Smooth muscle cell (in vitro differentiated cells): ENCODE results near the gene NUTM2E. TPM values are rescaled to one million over a fixed set of nuclear protein-coding genes. Genes with fewer than 3 reads are reported as not detected.
"Not testable (repeated sequence)": the region's sequence is repeated elsewhere in the genome, so short reads cannot be mapped to it uniquely, and the experiment has no call there.

Experiments
- DNase-seq: peaks from one replicate; lab custom pipeline; 2025; ENCODE audit not compliant: unreplicated experiment; lab: John Stamatoyannopoulos, UW
- H2AFZ ChIP-seq: fragments of 200-600 bp; sonication (generic); 2 replicates; pipeline ENCODE4 v1.6.0; 2016; ENCODE audit warnings: antibody characterized with exemption, low read depth, mild to moderate bottlenecking
- H3F3A ChIP-seq: fragments of 200-600 bp; sonication (generic); 2 replicates; pipeline ENCODE4 v1.6.0; 2017; ENCODE audit warnings: antibody characterized with exemption, low read depth
- H3K27ac ChIP-seq: fragments of 200-600 bp; sonication (generic); 2 replicates; pipeline ENCODE4 v1.5.1; 2016; ENCODE audit warnings: low read depth, mild to moderate bottlenecking
- H3K27me3 ChIP-seq: fragments of 200-600 bp; sonication (generic); 2 replicates; pipeline ENCODE4 v1.6.1; 2016; ENCODE audit warnings: low read depth, mild to moderate bottlenecking
- H3K36me3 ChIP-seq: fragments of 200-600 bp; sonication (generic); 2 replicates; pipeline ENCODE4 v1.5.1; 2016; ENCODE audit warnings: low read depth
- H3K4me1 ChIP-seq: fragments of 200-600 bp; sonication (generic); 2 replicates; pipeline ENCODE4 v1.5.1; 2016; ENCODE audit warnings: low read depth
- H3K4me2 ChIP-seq: fragments of 200-600 bp; sonication (generic); 2 replicates; pipeline ENCODE4 v1.6.0; 2016; ENCODE audit warnings: mild to moderate bottlenecking
- H3K4me3 ChIP-seq: fragments of 200-600 bp; sonication (generic); 2 replicates; pipeline ENCODE4 v1.5.1; 2016; ENCODE audit warnings: mild to moderate bottlenecking
- H3K79me2 ChIP-seq: fragments of 200-600 bp; sonication (generic); 2 replicates; pipeline ENCODE4 v1.6.0; 2016; ENCODE audit warnings: low read depth, mild to moderate bottlenecking
- H3K9ac ChIP-seq: fragments of 200-600 bp; sonication (generic); 2 replicates; pipeline ENCODE4 v1.6.0; 2016; ENCODE audit warnings: low read depth
- H3K9me3 ChIP-seq: fragments of 200-600 bp; sonication (generic); replicated peaks from 2 replicates; pipeline ENCODE4 v1.5.1; 2016; ENCODE audit warnings: low read depth
- H4K20me1 ChIP-seq: fragments of 200-600 bp; sonication (generic); 2 replicates; pipeline ENCODE4 v1.6.0; 2016; ENCODE audit warnings: low read depth
- WGBS: methylation state at CpG from one replicate; pipeline ENCODE4 v1.1.7; 2016; ENCODE audit warnings: low lambda C conversion rate; 5-methylcytosine and 5-hydroxymethylcytosine counted together
- polyA plus RNA-seq: library from polyadenylated mRNA; unstranded; fragments of >200 nt; fragmentation: Nextera tagmentation; extraction: Ambion mirVana; gene quantifications from 2 replicates; pipeline ENCODE4 v1.2.1, GENCODE V29; 2016
- total RNA-seq: library from RNA; depleted of rRNA; stranded (reverse); fragments of >200 nt; gene quantifications from 2 replicates; pipeline ENCODE4 v1.2.3, GENCODE V29; 2014
- TF ChIP-seq, protein P1 (sequence below): fragments of 200-600 bp; sonication (generic); IDR thresholded peaks from 2 replicates; pipeline ENCODE4 v1.5.1; 2017; ENCODE audit warnings: borderline replicate concordance, mild to moderate bottlenecking, antibody characterized with exemption; ENCODE audit not compliant: insufficient read depth, poor library complexity, severe bottlenecking

Gene NUTM2E, protein sequence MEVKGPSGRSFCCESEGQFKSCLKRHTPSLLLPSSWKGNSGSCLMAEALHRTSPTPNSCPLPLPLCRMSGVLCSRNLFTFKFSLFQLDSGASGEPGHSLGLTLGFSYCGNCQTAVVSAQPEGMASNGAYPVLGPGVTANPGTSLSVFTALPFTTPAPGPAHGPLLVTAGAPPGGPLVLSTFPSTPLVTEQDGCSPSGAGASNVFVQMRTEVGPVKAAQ (N-terminal part only)
- total RNA-seq (not detected in 2 replicates), polyA plus RNA-seq (0.17 TPM in 1 of 2 replicates, not detected in the other)

GRCh38 chr10:79826496-79827215 is at the start of gene NUTM2E:
Gene NUTM2E, plus strand, starts transcription at chr10:79826739. Its CDS starts 15,002 bp downstream, at chr10:79841741.
- H3K4me1 ChIP-seq, H3K27me3 ChIP-seq, H3F3A ChIP-seq, H3K9me3 ChIP-seq, H3K36me3 ChIP-seq: not testable (repeated sequence)
- H3K27ac ChIP-seq: peak within 1 kb of the TSS; percentile 85
- H4K20me1 ChIP-seq: peaks cover 17% of the 10 kb centered on the region
- peak within 1 kb of the TSS; percentile 49 for H2AFZ ChIP-seq
- H3K79me2 ChIP-seq: peaks cover 44% of the 10 kb centered on the region
- under 1% methylated on average over 48 of the region's 78 CpGs for WGBS
- peak within 1 kb of the TSS; percentile 90 for H3K9ac ChIP-seq
- peak; percentile 27 for DNase-seq
- H3K4me2 ChIP-seq: peak within 1 kb of the TSS; percentile 90
- H3K4me3 ChIP-seq: peak within 1 kb of the TSS; percentile 67

- not testable (repeated sequence) for H3K4me1 ChIP-seq, H3K27ac ChIP-seq, H3K9me3 ChIP-seq, H3K4me2 ChIP-seq, H3K36me3 ChIP-seq, DNase-seq, H2AFZ ChIP-seq, H4K20me1 ChIP-seq, H3F3A ChIP-seq, H3K4me3 ChIP-seq, H3K79me2 ChIP-seq, H3K9ac ChIP-seq, H3K27me3 ChIP-seq
These were observed 48.5 kb upstream of the NUTM2E start for GRCh38 chr10:79777997-79778396.

DNA sequence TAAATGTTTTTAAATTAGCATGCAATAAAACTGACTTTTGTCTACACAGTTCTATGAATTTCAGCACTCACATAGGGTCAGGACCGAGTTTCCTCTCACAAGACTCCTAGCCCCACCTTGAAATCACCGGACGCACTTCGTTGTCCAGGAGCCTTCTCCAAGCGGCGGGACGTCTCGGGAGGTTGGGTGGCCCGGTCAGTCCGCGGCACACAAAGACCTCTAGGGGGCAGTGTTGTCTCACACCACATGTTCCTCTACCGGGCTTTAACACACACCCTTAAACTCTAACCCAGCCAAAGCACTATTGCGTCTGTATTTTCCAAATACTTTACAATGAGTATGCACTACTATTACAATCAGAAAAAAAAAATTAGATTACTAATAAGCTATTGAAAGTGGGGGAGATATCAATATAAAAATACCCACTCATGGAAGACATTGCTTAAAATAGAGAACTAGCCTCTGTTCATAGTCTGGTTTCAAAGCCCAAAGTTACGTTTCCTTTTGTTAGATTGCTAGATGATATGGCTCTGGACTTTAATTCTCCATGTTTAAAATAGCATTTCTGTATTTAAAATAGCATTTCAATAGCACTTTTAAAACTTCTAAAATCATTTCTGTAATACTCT is 47.1 kb upstream of the NUTM2E start:
- not testable (repeated sequence) for H3K79me2 ChIP-seq, H4K20me1 ChIP-seq, H3K9ac ChIP-seq, H3K4me3 ChIP-seq, H3K9me3 ChIP-seq, H3K36me3 ChIP-seq, H3F3A ChIP-seq, H2AFZ ChIP-seq, DNase-seq, H3K27ac ChIP-seq, H3K4me1 ChIP-seq, H3K27me3 ChIP-seq
- WGBS: 15% methylated on average over 14 of the region's 14 CpGs
- TF ChIP-seq, protein P1, sequence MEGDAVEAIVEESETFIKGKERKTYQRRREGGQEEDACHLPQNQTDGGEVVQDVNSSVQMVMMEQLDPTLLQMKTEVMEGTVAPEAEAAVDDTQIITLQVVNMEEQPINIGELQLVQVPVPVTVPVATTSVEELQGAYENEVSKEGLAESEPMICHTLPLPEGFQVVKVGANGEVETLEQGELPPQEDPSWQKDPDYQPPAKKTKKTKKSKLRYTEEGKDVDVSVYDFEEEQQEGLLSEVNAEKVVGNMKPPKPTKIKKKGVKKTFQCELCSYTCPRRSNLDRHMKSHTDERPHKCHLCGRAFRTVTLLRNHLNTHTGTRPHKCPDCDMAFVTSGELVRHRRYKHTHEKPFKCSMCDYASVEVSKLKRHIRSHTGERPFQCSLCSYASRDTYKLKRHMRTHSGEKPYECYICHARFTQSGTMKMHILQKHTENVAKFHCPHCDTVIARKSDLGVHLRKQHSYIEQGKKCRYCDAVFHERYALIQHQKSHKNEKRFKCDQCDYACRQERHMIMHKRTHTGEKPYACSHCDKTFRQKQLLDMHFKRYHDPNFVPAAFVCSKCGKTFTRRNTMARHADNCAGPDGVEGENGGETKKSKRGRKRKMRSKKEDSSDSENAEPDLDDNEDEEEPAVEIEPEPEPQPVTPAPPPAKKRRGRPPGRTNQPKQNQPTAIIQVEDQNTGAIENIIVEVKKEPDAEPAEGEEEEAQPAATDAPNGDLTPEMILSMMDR: peak; percentile 58
- H3K4me2 ChIP-seq: peak overlapping the region; percentile 36

- H3K4me2 ChIP-seq, DNase-seq: not testable (repeated sequence)
These were observed 46.5 kb upstream of the NUTM2E start for GRCh38 chr10:79779992-79780391.

GRCh38 chr10:79781584-79781983 is 45.0 kb upstream of the NUTM2E start:
- not testable (repeated sequence) for H3K27ac ChIP-seq, DNase-seq
- WGBS: 90% methylated on average over 3 of the region's 3 CpGs

More at GRCh38 chr10:79779992-79780391, 46.5 kb upstream of the NUTM2E start:
- H3K4me3 ChIP-seq, H3K4me1 ChIP-seq, H3K9me3 ChIP-seq, H3K9ac ChIP-seq, H3K27me3 ChIP-seq, H4K20me1 ChIP-seq, H3K36me3 ChIP-seq, H3F3A ChIP-seq, H3K79me2 ChIP-seq, H3K27ac ChIP-seq, H2AFZ ChIP-seq: not testable (repeated sequence)
- 22% methylated on average over 1 of the region's 2 CpGs for WGBS

DNA sequence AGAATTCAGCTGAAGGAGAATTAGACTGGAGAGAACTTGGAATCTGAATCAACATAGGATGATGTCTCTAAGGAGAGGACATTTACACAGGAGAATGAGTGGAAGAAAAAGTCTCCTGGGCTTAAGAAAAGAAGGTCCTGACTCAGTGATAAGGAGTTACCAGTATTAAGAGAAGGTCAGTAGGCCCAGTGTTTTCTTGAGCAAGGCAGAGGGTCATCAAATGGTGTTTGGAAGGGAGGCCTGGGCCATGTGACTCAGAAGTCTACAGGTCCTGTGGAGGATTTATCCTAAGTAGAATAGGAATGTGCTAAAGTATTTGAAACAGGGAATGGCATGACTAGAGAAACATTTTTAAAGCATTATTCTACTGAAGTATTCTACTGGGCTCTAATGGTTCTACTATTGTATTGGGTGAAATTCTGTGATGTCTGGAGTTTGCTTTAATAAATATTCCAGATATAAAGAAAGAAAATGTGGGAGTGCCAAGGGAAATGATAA is 39.0 kb upstream of the NUTM2E start:
- DNase-seq, H3K4me3 ChIP-seq, H3F3A ChIP-seq, H3K9ac ChIP-seq, H3K9me3 ChIP-seq, H3K4me1 ChIP-seq, H3K79me2 ChIP-seq, H3K4me2 ChIP-seq, H3K27me3 ChIP-seq, H3K36me3 ChIP-seq, H4K20me1 ChIP-seq, H3K27ac ChIP-seq, H2AFZ ChIP-seq: not testable (repeated sequence)

More at GRCh38 chr10:79781584-79781983, 45.0 kb upstream of the NUTM2E start:
- H3K9me3 ChIP-seq, H3K9ac ChIP-seq, H3K4me1 ChIP-seq, H2AFZ ChIP-seq, H3K36me3 ChIP-seq, H3K4me2 ChIP-seq, H3K27me3 ChIP-seq, H3K79me2 ChIP-seq, H3K4me3 ChIP-seq, H4K20me1 ChIP-seq, H3F3A ChIP-seq: not testable (repeated sequence)

DNA sequence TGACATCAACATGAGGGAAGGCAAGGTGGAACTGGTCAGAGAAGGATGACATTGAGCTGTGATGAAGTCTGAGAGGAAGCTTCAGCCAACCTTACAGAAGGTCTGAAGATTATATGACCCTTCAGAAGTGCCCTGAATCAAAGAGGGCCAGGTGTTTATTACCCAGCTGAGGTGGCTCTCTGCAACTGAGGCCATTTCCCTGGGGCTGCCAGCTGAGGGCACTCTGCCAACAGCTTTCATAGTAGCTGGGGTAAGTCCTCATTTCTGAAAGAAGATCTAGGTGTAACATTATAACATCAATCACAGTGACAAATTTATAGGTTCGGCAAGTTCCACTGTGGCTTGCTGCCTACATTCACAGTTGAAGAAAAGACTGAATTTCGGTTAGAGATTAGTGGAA is 37.2 kb upstream of the NUTM2E start:
- not testable (repeated sequence) for H3K9me3 ChIP-seq, DNase-seq, H4K20me1 ChIP-seq, H3K36me3 ChIP-seq, H3K4me2 ChIP-seq, H3K79me2 ChIP-seq, H3F3A ChIP-seq, H2AFZ ChIP-seq, H3K9ac ChIP-seq, H3K27ac ChIP-seq, H3K27me3 ChIP-seq, H3K4me1 ChIP-seq, H3K4me3 ChIP-seq
- 97% methylated on average over 2 of the region's 2 CpGs for WGBS
